Measurements from ENCODE around the gene HDAC4. TPM values are rescaled to one million over a fixed set of nuclear protein-coding genes. Genes with fewer than 3 reads are reported as not detected.

Gene HDAC4
- total RNA-seq, 4 donors from 2014 or later: 12.9 to 91.6 (median 39.8) TPM

DNA sequence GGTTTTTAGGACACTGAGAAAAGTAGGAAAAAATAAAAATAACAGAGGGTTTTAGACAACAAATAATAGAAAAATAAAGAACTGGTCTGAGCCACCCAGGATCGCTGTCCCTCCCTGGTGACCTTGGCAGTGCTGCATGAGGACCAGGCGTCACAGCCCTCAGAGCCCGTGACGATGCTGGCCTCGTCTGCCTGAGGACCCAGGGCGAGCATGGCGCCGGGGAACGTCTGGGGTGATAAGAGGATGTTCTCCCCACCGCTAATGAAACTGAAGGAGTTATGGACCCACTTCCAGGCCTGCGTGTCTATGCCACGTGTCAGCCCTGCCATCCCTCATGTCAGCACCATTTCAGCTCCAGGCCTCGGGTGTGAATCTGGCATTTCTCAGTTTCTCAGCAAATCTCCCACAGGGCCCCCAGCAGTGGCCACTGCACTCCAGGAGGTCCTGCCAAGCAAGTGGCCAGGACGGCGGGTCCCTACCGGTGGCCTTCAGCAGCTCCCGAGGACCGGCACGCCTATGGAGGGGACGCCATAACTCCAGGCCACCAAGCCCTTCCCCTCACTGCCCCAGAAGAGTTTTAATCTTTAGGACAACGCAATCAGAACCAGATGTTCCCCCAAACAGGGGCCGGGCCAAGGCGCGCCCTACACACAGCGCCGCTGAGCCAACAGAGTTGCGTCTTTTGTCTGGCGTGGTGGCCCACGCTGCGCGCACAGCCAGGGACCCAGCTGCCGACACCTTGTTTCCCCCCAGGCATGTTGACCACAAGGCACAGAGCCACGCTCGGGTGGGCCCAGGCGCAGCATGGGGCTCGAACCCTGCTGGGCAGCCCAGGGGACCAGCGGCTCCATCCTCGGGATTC lies 373.2 kb downstream of the HDAC4 start:
- TF ChIP-seq POLR2A (IDR thresholded peaks at IDR 0.05): no peak
- Histone ChIP-seq H3K27me3 (no peaks in the 10 kb centered on the region), H3K9me3 (no peaks in the 10 kb centered on the region), H3K36me3 (no peaks in the 10 kb centered on the region), H3K4me3 (replicated peaks in 1 of 3) (no peak overlapping the region), H3K4me1 (no peaks in the 10 kb centered on the region), H3K27ac (no peak overlapping the region)
- intact Hi-C loops (cut with DNase I): no loop called here
- DNase-seq: no peak
- WGBS, 2 donors: 90 to 94% methylated on average over 31 of the region's 38 CpGs

DNA sequence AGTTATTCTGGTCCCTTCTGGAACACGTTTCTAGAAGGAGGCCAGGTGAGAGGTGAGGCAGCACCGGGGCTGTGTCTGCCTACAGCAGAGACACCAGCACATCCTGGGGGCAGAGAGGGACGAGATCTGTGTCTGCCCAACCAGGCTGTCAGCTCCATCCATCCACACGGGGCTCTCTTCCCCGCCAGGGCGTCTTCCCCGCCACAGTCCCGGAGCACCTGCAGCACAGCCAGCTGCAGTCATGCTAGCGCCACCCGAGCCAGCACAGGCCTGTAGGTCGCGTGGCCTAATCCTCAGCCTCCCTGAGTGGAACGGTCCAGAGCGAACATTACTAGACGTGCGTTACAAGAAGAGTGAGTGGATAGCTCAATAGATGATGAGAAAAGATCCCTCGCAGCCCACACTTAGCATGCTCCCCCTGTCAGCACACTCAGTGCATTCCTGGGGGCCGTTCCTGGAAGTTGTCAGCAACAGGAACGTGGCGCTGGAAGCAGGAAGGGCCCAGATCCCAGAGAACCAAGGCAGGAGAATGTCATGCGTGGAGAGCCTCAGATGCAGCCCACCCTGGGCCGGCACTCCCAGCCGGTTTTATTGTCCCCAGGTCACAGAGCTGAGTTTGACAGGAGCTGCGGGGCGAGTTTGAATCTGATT lies 374.0 kb downstream of the HDAC4 start:
- Histone ChIP-seq H3K4me3 (replicated peaks in 1 of 3) (no peak overlapping the region), H3K4me1 (no peaks in the 10 kb centered on the region), H3K9me3 (no peaks in the 10 kb centered on the region), H3K36me3 (no peaks in the 10 kb centered on the region), H3K27me3 (no peaks in the 10 kb centered on the region), H3K27ac (no peak overlapping the region)
- DNase-seq: no peak
- 77 to 82% methylated on average over 25 of the region's 25 CpGs for WGBS, 2 donors
- TF ChIP-seq, protein P1, sequence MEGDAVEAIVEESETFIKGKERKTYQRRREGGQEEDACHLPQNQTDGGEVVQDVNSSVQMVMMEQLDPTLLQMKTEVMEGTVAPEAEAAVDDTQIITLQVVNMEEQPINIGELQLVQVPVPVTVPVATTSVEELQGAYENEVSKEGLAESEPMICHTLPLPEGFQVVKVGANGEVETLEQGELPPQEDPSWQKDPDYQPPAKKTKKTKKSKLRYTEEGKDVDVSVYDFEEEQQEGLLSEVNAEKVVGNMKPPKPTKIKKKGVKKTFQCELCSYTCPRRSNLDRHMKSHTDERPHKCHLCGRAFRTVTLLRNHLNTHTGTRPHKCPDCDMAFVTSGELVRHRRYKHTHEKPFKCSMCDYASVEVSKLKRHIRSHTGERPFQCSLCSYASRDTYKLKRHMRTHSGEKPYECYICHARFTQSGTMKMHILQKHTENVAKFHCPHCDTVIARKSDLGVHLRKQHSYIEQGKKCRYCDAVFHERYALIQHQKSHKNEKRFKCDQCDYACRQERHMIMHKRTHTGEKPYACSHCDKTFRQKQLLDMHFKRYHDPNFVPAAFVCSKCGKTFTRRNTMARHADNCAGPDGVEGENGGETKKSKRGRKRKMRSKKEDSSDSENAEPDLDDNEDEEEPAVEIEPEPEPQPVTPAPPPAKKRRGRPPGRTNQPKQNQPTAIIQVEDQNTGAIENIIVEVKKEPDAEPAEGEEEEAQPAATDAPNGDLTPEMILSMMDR (IDR thresholded peaks at IDR 0.05): no peak
- TF ChIP-seq POLR2A (IDR thresholded peaks at IDR 0.05): no peak
- intact Hi-C loops (cut with DNase I): no loop called here

DNA sequence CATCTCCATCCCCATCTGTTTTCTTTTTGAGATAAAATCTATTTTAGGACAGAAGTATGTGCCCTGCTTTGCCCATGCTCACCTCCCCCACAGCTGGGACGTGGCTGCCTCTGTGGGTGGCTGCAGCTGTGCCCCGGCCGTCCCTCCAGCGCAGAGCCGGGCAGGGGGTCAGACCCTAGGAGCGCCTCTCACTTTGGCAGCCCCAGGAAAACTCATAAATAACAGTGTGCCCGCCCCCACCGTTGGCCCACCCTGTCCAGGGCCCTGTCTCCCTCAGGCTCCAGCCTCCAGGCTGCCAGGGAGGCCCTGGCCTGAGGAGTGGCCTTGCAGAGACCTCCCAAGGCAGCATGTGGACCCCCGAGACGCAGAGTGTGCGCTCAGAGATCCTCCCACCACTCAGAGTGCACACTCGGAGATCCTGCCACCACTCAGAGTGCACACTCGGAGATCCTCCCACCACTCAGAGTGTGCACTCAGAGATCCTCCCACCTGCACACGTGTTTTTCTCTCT lies 374.8 kb downstream of the HDAC4 start:
- no peak for TF ChIP-seq POLR2A (IDR thresholded peaks at IDR 0.05)
- TF ChIP-seq, protein P1 (IDR thresholded peaks at IDR 0.05): no peak
- Histone ChIP-seq H3K36me3 (no peaks in the 10 kb centered on the region), H3K4me1 (no peaks in the 10 kb centered on the region), H3K27me3 (no peaks in the 10 kb centered on the region), H3K27ac (no peak overlapping the region), H3K9me3 (no peaks in the 10 kb centered on the region), H3K4me3 (replicated peaks in 1 of 3) (no peak overlapping the region)
- intact Hi-C loops (cut with DNase I): no loop called here
- WGBS, 2 donors: 85 to 92% methylated on average over 12 to 14 of the region's 14 CpGs
- DNase-seq: no peak

DNA sequence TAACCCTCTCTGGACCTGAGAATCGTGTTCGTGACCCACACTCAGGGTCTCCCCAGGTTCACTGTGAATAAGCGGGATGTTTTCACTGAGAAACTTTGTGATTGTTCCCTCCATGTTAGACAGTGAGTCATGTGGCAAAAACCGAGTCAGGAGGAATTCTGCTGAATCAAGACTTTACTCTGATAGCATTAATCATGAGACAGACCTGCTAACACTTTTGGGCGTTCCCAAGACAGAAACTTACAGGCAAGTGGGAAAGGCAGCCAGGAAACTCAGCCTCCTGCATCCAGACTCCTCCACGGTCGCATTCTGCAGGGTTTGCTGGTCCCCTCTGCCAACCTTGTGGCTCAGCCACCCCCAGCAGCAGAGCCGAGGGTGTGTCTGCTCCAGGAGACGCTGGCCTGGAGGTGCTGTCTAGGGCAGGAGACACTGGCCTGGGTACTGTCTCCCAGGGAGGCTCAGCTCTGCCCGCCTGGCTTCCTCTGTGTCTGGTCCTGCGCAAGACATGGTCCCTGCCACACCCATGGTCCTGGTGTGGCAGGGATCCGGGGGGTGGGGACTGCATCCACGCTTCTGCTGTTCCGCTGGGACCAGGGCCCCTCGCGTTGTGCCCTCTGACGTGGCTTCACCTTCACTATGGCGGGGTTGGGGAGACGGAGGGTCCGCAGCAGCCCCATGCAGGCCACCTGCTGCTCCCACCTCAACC lies 375.6 kb downstream of the HDAC4 start:
- Histone ChIP-seq H3K4me3 (replicated peaks in 1 of 3) (no peak overlapping the region), H3K27ac (no peak overlapping the region), H3K27me3 (no peaks in the 10 kb centered on the region), H3K36me3 (no peaks in the 10 kb centered on the region), H3K4me1 (no peaks in the 10 kb centered on the region), H3K9me3 (no peaks in the 10 kb centered on the region)
- TF ChIP-seq, protein P1 (IDR thresholded peaks at IDR 0.05): no peak
- TF ChIP-seq POLR2A (IDR thresholded peaks at IDR 0.05): no peak
- 80 to 88% methylated on average over 12 to 20 of the region's 20 CpGs for WGBS, 2 donors
- intact Hi-C loops (cut with DNase I): no loop called here
- no peak for DNase-seq

DNA sequence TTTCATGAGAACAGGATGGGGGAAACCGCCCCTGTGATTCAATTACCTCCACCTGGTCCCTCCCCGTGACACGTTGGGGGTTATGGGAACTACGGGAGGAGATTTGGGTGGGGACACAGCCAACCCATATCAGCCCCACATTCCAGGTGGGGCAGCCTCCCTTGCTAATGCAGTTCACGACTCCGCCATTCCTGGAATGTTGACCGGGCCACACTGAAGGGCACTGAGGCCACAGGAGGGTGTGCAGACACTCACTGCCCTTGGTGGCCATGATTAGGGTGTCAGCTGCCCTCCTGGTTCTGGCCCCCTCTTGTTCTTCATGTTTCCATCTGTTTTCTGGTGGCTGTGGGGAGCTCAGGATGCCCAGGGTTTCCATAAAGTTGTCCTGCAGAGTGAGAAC lies 376.6 kb downstream of the HDAC4 start:
- H3K4me3 ChIP-seq (replicated peaks in 1 of 3): no peak overlapping the region
- intact Hi-C loops (cut with DNase I): no loop called here
- H3K27ac ChIP-seq: no peak overlapping the region
- no peaks in the 10 kb centered on the region for H3K9me3 ChIP-seq
- TF ChIP-seq, protein P1 (IDR thresholded peaks at IDR 0.05): no peak
- no peak for TF ChIP-seq POLR2A (IDR thresholded peaks at IDR 0.05)
- H3K36me3 ChIP-seq: no peaks in the 10 kb centered on the region
- no peaks in the 10 kb centered on the region for H3K4me1 ChIP-seq
- WGBS, 2 donors: 87 to 90% methylated on average over 7 of the region's 7 CpGs
- DNase-seq: no peak
- H3K27me3 ChIP-seq: no peaks in the 10 kb centered on the region
